ENCODE results near the gene CEACAM1.

DNA sequence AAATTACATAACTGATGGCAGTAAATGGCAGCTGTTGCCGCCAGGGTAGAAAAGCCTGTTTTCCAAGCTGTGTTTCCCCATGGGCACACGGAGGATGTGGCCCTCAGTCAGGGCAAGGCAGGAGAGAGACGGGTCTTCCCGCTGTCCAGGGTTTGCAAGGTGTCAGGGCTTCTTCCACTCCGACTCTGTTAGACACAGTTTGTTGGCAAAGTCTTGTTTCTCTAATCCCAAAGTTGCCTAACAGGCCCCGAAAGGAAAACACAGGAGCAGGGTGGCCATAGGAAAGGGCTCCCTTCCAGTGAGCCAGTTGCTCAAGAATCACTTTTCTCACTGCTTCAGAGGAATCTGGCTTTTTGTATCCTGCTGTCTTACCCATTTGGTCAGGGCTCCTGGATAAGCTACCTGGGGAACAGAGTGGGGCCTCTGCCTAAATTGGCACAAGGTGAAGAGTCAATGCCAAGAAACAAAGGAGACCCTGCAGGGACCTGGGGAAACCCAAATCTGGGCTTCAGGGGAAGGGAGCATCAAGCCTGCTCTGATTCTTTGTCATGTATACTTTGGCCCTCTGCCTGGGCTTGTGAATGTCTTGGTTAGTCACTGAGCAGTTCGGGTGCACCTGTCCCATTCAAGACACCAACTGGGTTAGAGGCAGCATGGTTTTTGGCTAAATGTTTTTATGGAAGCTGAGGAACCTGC lies 56.6 kb downstream of the CEACAM1 start:
- TF ChIP-seq, protein P1, sequence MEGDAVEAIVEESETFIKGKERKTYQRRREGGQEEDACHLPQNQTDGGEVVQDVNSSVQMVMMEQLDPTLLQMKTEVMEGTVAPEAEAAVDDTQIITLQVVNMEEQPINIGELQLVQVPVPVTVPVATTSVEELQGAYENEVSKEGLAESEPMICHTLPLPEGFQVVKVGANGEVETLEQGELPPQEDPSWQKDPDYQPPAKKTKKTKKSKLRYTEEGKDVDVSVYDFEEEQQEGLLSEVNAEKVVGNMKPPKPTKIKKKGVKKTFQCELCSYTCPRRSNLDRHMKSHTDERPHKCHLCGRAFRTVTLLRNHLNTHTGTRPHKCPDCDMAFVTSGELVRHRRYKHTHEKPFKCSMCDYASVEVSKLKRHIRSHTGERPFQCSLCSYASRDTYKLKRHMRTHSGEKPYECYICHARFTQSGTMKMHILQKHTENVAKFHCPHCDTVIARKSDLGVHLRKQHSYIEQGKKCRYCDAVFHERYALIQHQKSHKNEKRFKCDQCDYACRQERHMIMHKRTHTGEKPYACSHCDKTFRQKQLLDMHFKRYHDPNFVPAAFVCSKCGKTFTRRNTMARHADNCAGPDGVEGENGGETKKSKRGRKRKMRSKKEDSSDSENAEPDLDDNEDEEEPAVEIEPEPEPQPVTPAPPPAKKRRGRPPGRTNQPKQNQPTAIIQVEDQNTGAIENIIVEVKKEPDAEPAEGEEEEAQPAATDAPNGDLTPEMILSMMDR (IDR thresholded peaks at IDR 0.05): no peak
- no peak for TF ChIP-seq POLR2A (IDR thresholded peaks at IDR 0.05)

Data from right lobe of liver (tissue), 4 donors.